ENCODE data around the gene FAM120AOS. TPM values are rescaled to one million over a fixed set of nuclear protein-coding genes. Genes with fewer than 3 reads are reported as not detected.

Gene FAM120AOS
- total and polyA plus RNA-seq, 9 donors, result 28.4 to 41.8 (median 37.5) TPM

- Histone ChIP-seq H3K36me3 (ENCODE audit: control insufficient read depth, insufficient read depth, low read length) (no peaks in the 10 kb centered on the region), H3K27ac (ENCODE audit: low read length) (no peak overlapping the region), H3K4me3 (ENCODE audit: low read length) (no peak overlapping the region), H3K9me3 (replicated peaks; ENCODE audit: control insufficient read depth, low read depth, low read length) (no peaks in the 10 kb centered on the region), H3K4me1 (ENCODE audit: control insufficient read depth, insufficient read depth, low read length) (peaks cover 5% of the 10 kb centered on the region), H3K27me3 (ENCODE audit: control insufficient read depth, insufficient read depth, low read length) (no peaks in the 10 kb centered on the region)
- WGBS (ENCODE audit: insufficient coverage), result no CpG with 5 or more reads among the region's 1 CpG
- DNase-seq, result no peak
These were observed 8.0 kb upstream of the FAM120AOS start for GRCh38 chr9:93461414-93461743.

GRCh38 chr9:93460689-93461413 is 7.5 kb upstream of the FAM120AOS start:
- Histone ChIP-seq H3K27ac (ENCODE audit: low read length) (no peak overlapping the region), H3K9me3 (replicated peaks; ENCODE audit: control insufficient read depth, low read depth, low read length) (no peaks in the 10 kb centered on the region), H3K27me3 (ENCODE audit: control insufficient read depth, insufficient read depth, low read length) (no peaks in the 10 kb centered on the region), H3K36me3 (ENCODE audit: control insufficient read depth, insufficient read depth, low read length) (no peaks in the 10 kb centered on the region), H3K4me1 (ENCODE audit: control insufficient read depth, insufficient read depth, low read length) (peaks cover 4% of the 10 kb centered on the region), H3K4me3 (ENCODE audit: low read length) (no peak overlapping the region)
- DNase-seq, result no peak
- no CpG with 5 or more reads among the region's 3 CpGs for WGBS (ENCODE audit: insufficient coverage)

GRCh38 chr9:93459432-93459847 is 6.1 kb upstream of the FAM120AOS start:
- Histone ChIP-seq H3K36me3 (ENCODE audit: control insufficient read depth, insufficient read depth, low read length) (no peaks in the 10 kb centered on the region), H3K9me3 (replicated peaks; ENCODE audit: control insufficient read depth, low read depth, low read length) (no peaks in the 10 kb centered on the region), H3K27me3 (ENCODE audit: control insufficient read depth, insufficient read depth, low read length) (no peaks in the 10 kb centered on the region), H3K4me3 (ENCODE audit: low read length) (no peak overlapping the region), H3K27ac (ENCODE audit: low read length) (no peak overlapping the region), H3K4me1 (ENCODE audit: control insufficient read depth, insufficient read depth, low read length) (peaks cover 4% of the 10 kb centered on the region)
- no peak for DNase-seq

- H3K4me1 ChIP-seq (ENCODE audit: control insufficient read depth, insufficient read depth, low read length), result peaks cover 7% of the 10 kb centered on the region
- WGBS (ENCODE audit: insufficient coverage), result 83% methylated on average over 2 of the region's 4 CpGs
- no peaks in the 10 kb centered on the region for H3K36me3 ChIP-seq (ENCODE audit: control insufficient read depth, insufficient read depth, low read length)
- DNase-seq, result no peak
- H3K4me3 ChIP-seq (ENCODE audit: low read length), result no peak overlapping the region
- no peaks in the 10 kb centered on the region for H3K9me3 ChIP-seq (replicated peaks; ENCODE audit: control insufficient read depth, low read depth, low read length)
- H3K27me3 ChIP-seq (ENCODE audit: control insufficient read depth, insufficient read depth, low read length), result no peaks in the 10 kb centered on the region
- H3K27ac ChIP-seq (ENCODE audit: low read length), result no peak overlapping the region
These were observed 5.3 kb upstream of the FAM120AOS start for GRCh38 chr9:93458712-93459111.

GRCh38 chr9:93457006-93457405 is 3.6 kb upstream of the FAM120AOS start:
- Histone ChIP-seq H3K36me3 (ENCODE audit: control insufficient read depth, insufficient read depth, low read length) (no peaks in the 10 kb centered on the region), H3K27ac (ENCODE audit: low read length) (no peak overlapping the region), H3K4me1 (ENCODE audit: control insufficient read depth, insufficient read depth, low read length) (peaks cover 7% of the 10 kb centered on the region), H3K9me3 (replicated peaks; ENCODE audit: control insufficient read depth, low read depth, low read length) (no peaks in the 10 kb centered on the region), H3K27me3 (ENCODE audit: control insufficient read depth, insufficient read depth, low read length) (no peaks in the 10 kb centered on the region), H3K4me3 (ENCODE audit: low read length) (no peak overlapping the region)
- WGBS (ENCODE audit: insufficient coverage), result no CpG with 5 or more reads among the region's 1 CpG
- no peak for DNase-seq

- no peak overlapping the region for H3K4me3 ChIP-seq (ENCODE audit: low read length)
- peaks cover 7% of the 10 kb centered on the region for H3K4me1 ChIP-seq (ENCODE audit: control insufficient read depth, insufficient read depth, low read length)
- no CpG with 5 or more reads among the region's 2 CpGs for WGBS (ENCODE audit: insufficient coverage)
- H3K27ac ChIP-seq (ENCODE audit: low read length), result no peak overlapping the region
- no peaks in the 10 kb centered on the region for H3K36me3 ChIP-seq (ENCODE audit: control insufficient read depth, insufficient read depth, low read length)
- no peaks in the 10 kb centered on the region for H3K27me3 ChIP-seq (ENCODE audit: control insufficient read depth, insufficient read depth, low read length)
- DNase-seq, result no peak
- no peaks in the 10 kb centered on the region for H3K9me3 ChIP-seq (replicated peaks; ENCODE audit: control insufficient read depth, low read depth, low read length)
These were observed 3.1 kb upstream of the FAM120AOS start for GRCh38 chr9:93456504-93456903.

GRCh38 chr9:93456022-93456421 is 2.6 kb upstream of the FAM120AOS start:
- WGBS (ENCODE audit: insufficient coverage), result no CpG with 5 or more reads among the region's 1 CpG
- H3K4me1 ChIP-seq (ENCODE audit: control insufficient read depth, insufficient read depth, low read length), result peaks cover 7% of the 10 kb centered on the region
- H3K27me3 ChIP-seq (ENCODE audit: control insufficient read depth, insufficient read depth, low read length), result no peaks in the 10 kb centered on the region
- no peaks in the 10 kb centered on the region for H3K9me3 ChIP-seq (replicated peaks; ENCODE audit: control insufficient read depth, low read depth, low read length)
- no peak for DNase-seq
- H3K4me3 ChIP-seq (ENCODE audit: low read length), result no peak overlapping the region
- H3K27ac ChIP-seq (ENCODE audit: low read length), result no peak overlapping the region
- H3K36me3 ChIP-seq (ENCODE audit: control insufficient read depth, insufficient read depth, low read length), result no peaks in the 10 kb centered on the region

GRCh38 chr9:93452710-93453046 is 703 bp downstream of the FAM120AOS start:
- Histone ChIP-seq H3K4me1 (ENCODE audit: control insufficient read depth, insufficient read depth, low read length) (peaks cover 13% of the 10 kb centered on the region), H3K27me3 (ENCODE audit: control insufficient read depth, insufficient read depth, low read length) (no peaks in the 10 kb centered on the region), H3K36me3 (ENCODE audit: control insufficient read depth, insufficient read depth, low read length) (peaks cover 10% of the 10 kb centered on the region), H3K4me3 (ENCODE audit: low read length) (peak overlapping the region; percentile 78), H3K9me3 (replicated peaks; ENCODE audit: control insufficient read depth, low read depth, low read length) (no peaks in the 10 kb centered on the region), H3K27ac (ENCODE audit: low read length) (peak overlapping the region; percentile 88)
- DNase-seq, result no peak
- WGBS (ENCODE audit: insufficient coverage), result 0% methylated on average over 3 of the region's 10 CpGs

- peak; percentile 50 for DNase-seq
- Histone ChIP-seq H3K27me3 (ENCODE audit: control insufficient read depth, insufficient read depth, low read length) (no peaks in the 10 kb centered on the region), H3K27ac (ENCODE audit: low read length) (peak overlapping the region; percentile 88), H3K4me3 (ENCODE audit: low read length) (peak overlapping the region; percentile 78), H3K9me3 (replicated peaks; ENCODE audit: control insufficient read depth, low read depth, low read length) (no peaks in the 10 kb centered on the region), H3K36me3 (ENCODE audit: control insufficient read depth, insufficient read depth, low read length) (peaks cover 12% of the 10 kb centered on the region), H3K4me1 (ENCODE audit: control insufficient read depth, insufficient read depth, low read length) (peaks cover 13% of the 10 kb centered on the region)
- under 1% methylated on average over 87 of the region's 92 CpGs for WGBS (ENCODE audit: insufficient coverage)
These were observed 1.3 kb downstream of the FAM120AOS start for GRCh38 chr9:93451849-93452709.

GRCh38 chr9:93450945-93451815 is 2.2 kb downstream of the FAM120AOS start, which contains the start of gene FAM120A:
TSS of gene FAM120A (plus strand) at chr9:93451685. CDS start at chr9:93451916, 231 bp downstream.
- DNase-seq, result peak; percentile 93
- Histone ChIP-seq H3K9me3 (replicated peaks; ENCODE audit: control insufficient read depth, low read depth, low read length) (no peaks in the 10 kb centered on the region), H3K4me3 (ENCODE audit: low read length) (peak within 1 kb of the TSS; percentile 91), H3K36me3 (ENCODE audit: control insufficient read depth, insufficient read depth, low read length) (peaks cover 18% of the 10 kb centered on the region), H3K27ac (ENCODE audit: low read length) (peak within 1 kb of the TSS; percentile 97), H3K27me3 (ENCODE audit: control insufficient read depth, insufficient read depth, low read length) (no peaks in the 10 kb centered on the region), H3K4me1 (ENCODE audit: control insufficient read depth, insufficient read depth, low read length) (peaks cover 13% of the 10 kb centered on the region)
- under 1% methylated on average over 89 of the region's 100 CpGs for WGBS (ENCODE audit: insufficient coverage)

Measured in muscle of leg (tissue), 11 donors.